GM18508 (cell line): ENCODE results near the gene EHBP1.

Experiments used
- ATAC-seq: cut with Tn5 transposase; IDR thresholded peaks from one replicate; pipeline ENCODE4 v1.9.1; 2021; ENCODE audit warnings: moderate number of reproducible peaks; ENCODE audit not compliant: insufficient read depth, unreplicated experiment

The EHBP1 gene

GRCh38 chr2:62811086-62811485, 105.6 kb downstream of the EHBP1 start:
- ATAC-seq: no peak

GRCh38 chr2:62811972-62812371, 106.5 kb downstream of the EHBP1 start:
- ATAC-seq: no peak

DNA sequence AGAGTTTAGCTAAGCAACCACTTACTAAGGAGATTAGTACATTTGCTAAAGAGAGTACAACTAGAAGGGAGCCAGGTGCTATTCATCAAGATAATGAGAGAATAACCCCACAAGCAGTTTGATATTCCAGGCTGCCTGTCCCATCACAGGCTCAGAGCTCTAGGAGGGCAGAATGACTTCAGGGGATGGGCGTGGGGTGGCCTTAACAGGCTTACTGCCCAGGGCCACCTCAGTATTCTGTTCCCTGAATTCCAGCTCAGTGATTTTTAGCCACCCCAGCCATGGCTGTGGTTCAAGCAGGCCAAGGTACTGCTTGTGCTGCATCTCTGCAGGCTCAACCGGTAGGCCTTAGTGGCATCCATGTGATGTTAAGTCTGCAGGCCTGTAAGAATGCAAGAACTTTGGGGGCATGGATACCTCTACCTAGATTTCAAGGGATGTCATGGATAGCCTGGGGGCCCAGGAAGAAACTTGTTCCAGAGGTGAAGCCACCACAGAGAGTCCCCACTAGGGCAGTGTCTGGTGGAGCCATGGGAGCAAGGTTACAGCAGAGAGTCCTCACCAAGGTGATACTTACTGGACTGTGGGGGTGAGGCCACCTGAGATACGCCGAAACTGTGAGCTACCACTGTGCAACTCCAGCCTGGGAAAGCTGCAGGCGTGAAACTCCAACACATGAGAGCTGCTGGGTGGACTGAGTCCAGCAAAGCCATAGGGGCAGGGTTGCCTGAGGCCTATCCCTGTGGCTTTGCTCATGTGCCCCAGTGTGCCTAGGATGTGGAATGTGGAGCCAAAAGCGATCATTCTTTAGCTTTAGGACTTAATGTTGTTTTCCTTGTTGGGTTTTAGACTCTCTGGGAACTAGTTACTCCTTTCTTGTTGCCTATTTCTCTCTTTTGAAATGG, 107.7 kb downstream of the EHBP1 start:
- no peak for ATAC-seq

- ATAC-seq: no peak
These were observed 108.6 kb downstream of the EHBP1 start for GRCh38 chr2:62814123-62814522.

DNA sequence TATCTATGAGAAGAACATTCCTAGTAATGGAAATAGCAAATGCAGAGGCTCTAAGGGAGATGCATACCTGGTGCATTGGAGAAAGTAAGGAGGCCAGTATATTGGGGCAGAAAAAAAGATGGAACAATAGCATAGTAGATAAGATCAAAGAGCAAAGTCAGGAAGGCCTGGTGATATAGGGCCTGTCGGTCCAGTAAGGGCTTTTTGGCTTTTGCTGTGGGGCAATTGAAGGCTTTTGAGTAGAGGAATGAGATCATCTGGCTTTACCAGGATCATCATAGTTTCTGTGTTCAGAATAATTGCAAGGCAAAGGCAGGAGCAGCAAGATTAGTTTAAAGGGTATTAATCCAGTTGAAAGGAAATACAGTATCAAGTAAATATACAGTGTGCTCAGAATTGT, 111.8 kb downstream of the EHBP1 start:
- no peak for ATAC-seq

DNA sequence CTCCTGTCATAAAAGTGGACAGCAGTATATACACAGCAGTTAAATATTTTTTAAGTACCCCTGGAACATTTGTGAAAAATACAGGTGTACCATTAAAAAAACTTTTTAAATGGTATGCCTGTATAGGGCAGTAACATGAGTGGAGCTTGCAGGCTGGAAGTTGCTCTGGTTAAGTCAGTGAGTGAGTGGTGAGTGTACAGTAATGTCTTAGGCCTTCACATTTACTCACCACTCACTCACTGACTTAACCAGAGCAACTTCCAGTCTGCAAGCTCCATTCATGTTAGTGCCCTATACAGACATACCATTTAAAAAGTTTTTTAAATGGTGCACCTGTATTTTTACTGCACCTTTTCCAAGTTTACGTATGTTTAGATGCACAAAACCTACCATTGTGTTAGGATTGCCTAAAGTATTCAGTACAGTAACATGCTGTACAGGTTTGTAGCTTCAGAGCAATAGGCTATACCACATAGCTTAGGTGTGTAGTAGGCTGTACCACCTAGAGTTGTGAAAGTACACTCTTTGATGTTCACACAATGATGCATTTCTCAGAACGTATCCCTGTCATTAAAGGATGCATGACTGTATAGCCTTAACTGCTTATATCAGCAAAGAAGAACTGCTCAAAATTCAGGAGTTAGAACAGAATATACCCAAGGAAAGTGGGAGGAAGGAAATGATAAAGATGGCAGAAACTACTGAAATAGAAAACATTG, 112.6 kb downstream of the EHBP1 start:
- no peak for ATAC-seq

GRCh38 chr2:62822549-62822948, 117.0 kb downstream of the EHBP1 start:
- ATAC-seq: no peak

DNA sequence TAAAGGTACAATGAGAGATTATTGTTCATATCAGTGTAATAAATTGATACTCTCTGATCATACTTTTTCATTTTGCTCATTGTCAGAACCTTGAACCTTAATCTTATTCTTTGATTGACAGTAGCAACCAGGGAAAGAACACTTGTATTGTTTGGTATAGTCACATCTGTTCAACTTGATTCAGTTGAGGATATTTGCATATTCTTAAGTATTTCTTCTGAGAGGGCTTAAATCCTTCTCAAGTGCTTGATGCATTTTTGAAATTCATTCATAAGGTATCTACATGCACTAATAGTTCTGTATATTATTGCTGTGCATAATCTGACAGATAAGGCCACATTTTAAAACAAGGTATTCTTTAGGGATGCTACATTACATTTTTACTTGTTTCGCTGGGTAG, 118.9 kb downstream of the EHBP1 start:
- no peak for ATAC-seq

- ATAC-seq: no peak
These were observed 120.6 kb downstream of the EHBP1 start for GRCh38 chr2:62826141-62826540.

DNA sequence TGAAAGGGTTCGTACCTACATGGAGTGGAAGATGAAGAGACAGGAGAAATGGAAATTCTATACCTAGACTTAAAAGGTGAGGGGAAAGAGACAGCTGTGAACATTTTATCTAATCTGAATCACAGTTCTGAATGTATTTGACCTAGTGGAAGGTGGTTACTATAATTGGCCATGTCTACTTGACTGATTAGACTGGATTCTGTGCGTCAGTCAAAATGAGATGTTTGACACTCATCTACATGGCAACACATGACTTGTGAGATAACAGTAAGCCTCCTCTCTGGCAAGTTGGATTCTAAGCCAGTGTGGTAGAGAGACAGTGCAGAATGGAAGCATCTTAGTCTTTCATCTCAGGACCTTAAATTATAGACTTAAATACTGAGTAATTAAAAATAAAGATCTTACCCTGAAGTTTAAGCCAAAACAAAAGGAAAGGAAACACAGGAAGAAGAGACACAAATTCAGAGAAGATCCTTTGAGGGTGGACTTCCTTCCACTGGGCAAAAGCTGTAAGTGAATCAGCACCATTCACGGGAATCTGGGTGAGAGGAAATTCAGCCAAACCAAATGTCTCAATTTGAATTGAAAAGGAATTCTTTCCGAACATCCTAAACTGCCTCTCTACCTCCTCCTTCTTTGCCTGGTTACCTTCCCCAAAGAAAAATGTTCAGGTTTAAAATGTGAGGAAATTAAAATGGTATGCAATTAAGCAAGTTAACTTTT, 121.6 kb downstream of the EHBP1 start:
- no peak for ATAC-seq

DNA sequence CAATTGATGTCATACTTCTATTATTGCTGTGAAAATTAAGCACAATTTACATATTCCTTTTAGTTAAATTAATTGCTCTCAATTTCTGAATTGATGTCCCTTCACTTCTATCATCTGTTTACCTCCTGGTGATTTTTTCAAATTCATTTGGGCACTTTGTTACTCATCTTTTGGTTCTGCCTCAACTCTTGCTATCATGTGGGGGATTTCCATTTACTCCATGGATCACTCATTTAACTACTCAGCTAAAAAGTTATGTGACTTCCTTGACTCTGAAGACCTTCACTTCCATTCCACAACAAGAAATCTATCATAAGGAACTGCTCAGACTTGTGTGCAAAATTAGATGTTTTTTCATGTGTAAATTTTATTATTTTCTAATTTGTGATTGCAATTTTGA, 126.2 kb downstream of the EHBP1 start:
- ATAC-seq: peak; percentile 63

- no peak for ATAC-seq
These were observed 139.0 kb downstream of the EHBP1 start for GRCh38 chr2:62844311-62845090.

DNA sequence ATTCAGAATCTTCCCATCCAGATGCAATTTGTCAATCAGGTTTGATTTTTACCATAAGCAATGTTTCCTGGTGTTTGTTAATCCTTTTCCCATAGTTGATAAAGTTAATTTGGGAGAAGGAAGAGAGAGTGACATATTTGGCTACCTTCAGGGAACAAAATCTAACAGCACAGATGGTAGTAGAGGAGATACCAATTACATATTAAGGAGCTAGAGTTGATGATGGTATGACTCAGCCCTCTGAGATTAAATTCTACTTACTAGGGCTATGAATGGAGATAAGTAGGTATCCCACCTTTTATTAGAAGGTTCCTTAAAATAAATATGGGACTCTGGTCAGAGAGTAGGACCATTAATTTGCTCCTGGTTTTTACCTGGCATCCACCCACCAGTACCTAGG, 139.7 kb downstream of the EHBP1 start:
- no peak for ATAC-seq

GRCh38 chr2:62852254-62852653, 146.7 kb downstream of the EHBP1 start:
- ATAC-seq: no peak

DNA sequence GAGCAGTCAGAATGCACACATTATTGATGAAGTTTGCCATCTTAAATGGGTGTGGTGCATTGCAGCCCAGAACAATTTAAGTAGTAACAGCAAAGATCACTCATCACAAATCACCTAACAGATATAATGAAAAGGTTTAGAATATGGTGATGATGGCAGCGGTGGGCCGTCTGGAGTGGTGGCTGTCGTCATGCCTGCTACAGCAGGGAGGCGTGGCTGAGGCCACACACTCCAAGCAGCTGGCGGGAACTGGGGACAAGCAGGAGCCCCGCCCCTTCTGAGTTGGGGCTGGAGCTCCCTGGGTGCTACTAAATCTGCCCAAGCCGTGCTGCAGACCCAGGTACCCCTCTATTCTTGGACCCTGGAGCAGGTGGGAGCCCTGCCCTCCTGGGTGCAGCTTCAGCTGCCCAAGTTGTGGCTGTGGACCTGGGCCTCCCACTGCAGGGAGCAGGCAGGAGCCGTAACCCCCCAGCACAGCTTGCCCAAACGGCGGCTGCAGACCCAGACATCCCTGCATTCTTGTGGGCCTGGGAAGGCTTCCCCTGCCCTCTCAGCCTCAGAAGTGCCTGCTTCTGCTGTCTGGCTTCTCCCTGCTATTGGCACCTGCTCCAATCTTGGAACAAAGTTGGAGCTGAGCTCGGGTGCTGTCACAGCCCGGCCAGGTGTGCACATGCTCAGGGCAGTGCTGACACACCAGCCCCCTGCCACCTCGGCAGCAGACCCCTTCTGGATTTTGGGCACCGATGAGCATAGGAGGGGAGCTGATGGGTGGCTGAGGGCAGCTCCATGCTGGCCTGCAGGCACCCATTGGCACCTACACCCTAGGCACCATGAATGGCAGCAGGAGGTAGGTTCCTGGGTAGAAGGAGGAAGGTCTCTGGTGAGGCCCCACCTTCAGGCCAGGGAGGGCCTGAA, 149.3 kb downstream of the EHBP1 start:
- no peak for ATAC-seq

DNA sequence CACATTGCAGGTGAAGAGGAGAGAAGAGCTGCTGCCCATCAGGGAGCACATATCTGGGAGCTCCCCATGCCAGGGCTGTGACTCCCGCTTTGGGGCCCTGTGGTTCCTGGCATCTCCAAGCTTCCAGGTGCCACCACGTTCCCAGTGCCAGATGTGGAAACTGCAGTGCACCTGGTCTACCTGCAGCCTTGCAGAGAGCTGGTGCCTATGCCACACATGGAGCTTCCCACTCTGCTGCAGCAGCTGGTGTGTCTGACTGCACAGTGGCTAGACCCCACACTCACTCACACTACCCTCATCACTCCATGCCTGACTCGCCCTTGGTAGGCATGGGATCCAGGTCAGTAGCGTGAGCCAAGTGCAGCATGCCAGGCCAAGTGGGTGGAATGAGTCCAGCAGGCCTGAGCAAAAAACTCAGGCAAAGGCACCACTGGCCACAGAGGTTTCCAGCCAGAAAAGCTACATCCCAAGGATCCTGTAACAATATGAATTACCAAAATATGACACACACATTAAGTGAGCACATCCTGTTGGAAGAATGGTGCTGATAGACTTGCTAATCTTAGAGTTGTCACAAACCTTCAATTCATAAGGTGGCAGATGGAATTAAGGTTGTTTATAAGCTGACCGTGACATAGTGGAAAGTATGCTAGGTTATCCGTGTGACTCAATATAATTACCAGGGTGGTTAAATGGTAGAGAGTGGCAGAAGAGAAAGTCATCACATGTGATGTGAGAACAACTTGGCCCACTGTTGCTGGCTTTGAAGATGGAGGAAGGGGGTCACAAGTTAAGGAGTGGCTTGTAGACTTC, 150.9 kb downstream of the EHBP1 start:
- ATAC-seq: no peak

GRCh38 chr2:62857139-62857931, 151.8 kb downstream of the EHBP1 start:
- no peak for ATAC-seq
